Measurements from ENCODE around the gene HDLBP.

GRCh38 chr2:241224018-241224850 is 91.2 kb downstream of the HDLBP start:
- TF ChIP-seq CTCF (IDR thresholded peaks at IDR 0.05; ENCODE audit: low read depth, low read length) (no peak), EZH2phosphoT487 (IDR thresholded peaks at IDR 0.05; ENCODE audit: low read depth) (no peak)

Measured in OCI-LY3 (cell line).